SK-N-SH (cell line): Measurements from ENCODE around the gene SLFNL1. TPM values are rescaled to one million over a fixed set of nuclear protein-coding genes. Genes with fewer than 3 reads are reported as not detected.

ENCODE experiments used
- CTCF ChIA-PET: fragments of 300-600, 350-600 bp; formaldehyde crosslinking; extraction: SDS; loops from one replicate; lab custom pipeline; 2021; lab: Yijun Ruan, JAX
- POLR2A ChIA-PET: fragments of 350-600 bp; sonication (Branson Sonifier 250); formaldehyde crosslinking; extraction: SDS; loops from one replicate; lab custom pipeline; 2020; ENCODE audit warnings: antibody characterized with exemption, inconsistent platforms; lab: Yijun Ruan, JAX
- DNase-seq: peaks from one replicate; pipeline ENCODE4 v3.0.0; 2012
- H2AFZ ChIP-seq: fragments of 200-600 bp; sonication (generic); 2 replicates; pipeline ENCODE4 v1.8.1; 2016; ENCODE audit warnings: antibody characterized with exemption, mild to moderate bottlenecking, low read depth
- H3F3A ChIP-seq: fragments of 200-600 bp; sonication (generic); replicated peaks from 2 replicates; pipeline ENCODE3; 2016; ENCODE audit warnings: antibody characterized with exemption, mild to moderate bottlenecking; ENCODE audit not compliant: insufficient read depth
- H3K27ac ChIP-seq, 2 experiments: fragments of 200-500 bp in 1 of 2; fragments of 200-600 bp in 1 of 2; sonication (Bioruptor generic) in 1 of 2; sonication (generic), shearing (Covaris generic) in 1 of 2; 2 replicates each; pipeline versions ENCODE4 v1.5.1 to v1.6.1; 2014 to 2016; ENCODE audit warnings: low read depth in 2 of 2, inconsistent platforms in 1 of 2, low read length in 1 of 2, mild to moderate bottlenecking in 1 of 2, mixed read lengths in 1 of 2
- H3K27me3 ChIP-seq: fragments of 200-600 bp; sonication (generic), shearing (Covaris generic); 2 replicates; pipeline ENCODE4 v1.6.1; 2016; ENCODE audit warnings: mixed run types; ENCODE audit not compliant: insufficient read depth
- H3K36me3 ChIP-seq, 2 experiments: fragments of 200-500 bp in 1 of 2; fragments of 200-600 bp in 1 of 2; sonication (Bioruptor generic) in 1 of 2; sonication (generic) in 1 of 2; replicated peaks in 1 of 2; 2 replicates each; pipeline versions ENCODE3 to v1.5.1; 2014 to 2016; ENCODE audit warnings: low read length in 1 of 2, mild to moderate bottlenecking in 1 of 2; ENCODE audit not compliant: insufficient read depth in 2 of 2, control insufficient read depth in 1 of 2
- H3K4me1 ChIP-seq, 2 experiments: fragments of 200-500 bp in 1 of 2; fragments of 200-600 bp in 1 of 2; sonication (Bioruptor generic) in 1 of 2; sonication (generic), shearing (Covaris generic) in 1 of 2; 2 replicates each; pipeline versions ENCODE4 v1.5.1 to v1.6.1; 2014 to 2016; ENCODE audit warnings: low read depth in 1 of 2, low read length in 1 of 2, mixed run types in 1 of 2; ENCODE audit not compliant: insufficient read depth in 2 of 2, control insufficient read depth in 1 of 2
- H3K4me2 ChIP-seq: fragments of 200-600 bp; sonication (generic), shearing (Covaris generic); 2 replicates; pipeline ENCODE4 v1.6.1; 2017; ENCODE audit warnings: mixed run types
- H3K4me3 ChIP-seq, 2 experiments: fragments of 200-500 bp in 1 of 2; fragments of 200-600 bp in 1 of 2; sonication (Bioruptor generic) in 1 of 2; sonication (generic), shearing (Covaris generic) in 1 of 2; 2 replicates each; pipeline versions ENCODE4 v1.5.1 to v1.8.1; 2014 to 2016; ENCODE audit warnings: low read depth in 2 of 2, inconsistent platforms in 1 of 2, low read length in 1 of 2, mild to moderate bottlenecking in 1 of 2, mixed read lengths in 1 of 2, moderate library complexity in 1 of 2
- H3K79me2 ChIP-seq: fragments of 200-600 bp; sonication (generic); 2 replicates; pipeline ENCODE4 v1.8.1; 2017; ENCODE audit warnings: mild to moderate bottlenecking; ENCODE audit not compliant: insufficient read depth
- H3K9ac ChIP-seq: fragments of 200-600 bp; sonication (generic); 2 replicates; pipeline ENCODE4 v1.6.1; 2017; ENCODE audit warnings: mixed run types
- H3K9me2 ChIP-seq: fragments of 200-600 bp; sonication (generic); 2 replicates; pipeline ENCODE4 v1.6.1; 2017; ENCODE audit warnings: mixed run types
- H3K9me3 ChIP-seq: fragments of 200-600 bp; sonication (generic); 2 replicates; pipeline ENCODE4 v1.6.1; 2017; ENCODE audit warnings: mixed run types, mild to moderate bottlenecking, moderate library complexity
- H4K20me1 ChIP-seq: fragments of 200-600 bp; sonication (generic); 2 replicates; pipeline ENCODE4 v1.6.1; 2017; ENCODE audit warnings: mild to moderate bottlenecking, mixed run types; ENCODE audit not compliant: insufficient read depth
- CHD2 ChIP-seq: fragments of 150-350 bp; IDR thresholded peaks from 2 replicates; pipeline ENCODE4 v1.6.1; 2018; ENCODE audit warnings: low read length; ENCODE audit not compliant: partially characterized antibody
- CTCF ChIP-seq: fragments of 200-600 bp; sonication (generic); IDR thresholded peaks from 2 replicates; pipeline ENCODE4 v1.6.1; 2017; ENCODE audit warnings: antibody characterized with exemption, mild to moderate bottlenecking, moderate library complexity
- ELF1 ChIP-seq: IDR thresholded peaks from 2 replicates; pipeline ENCODE4 v1.4.0; 2012
- FOSL2 ChIP-seq: IDR thresholded peaks from 2 replicates; pipeline ENCODE4 v1.4.0; 2012; ENCODE audit warnings: low read depth, mild to moderate bottlenecking, moderate library complexity, borderline replicate concordance
- IRF3 ChIP-seq: fragments of 150-350 bp; IDR thresholded peaks from 2 replicates; pipeline ENCODE4 v1.6.1; 2016; ENCODE audit warnings: mild to moderate bottlenecking, low read depth, low read length
- JUND ChIP-seq: IDR thresholded peaks from 2 replicates; pipeline ENCODE4 v1.4.0; 2012
- MAX ChIP-seq: IDR thresholded peaks from 2 replicates; pipeline ENCODE4 v1.4.0; 2012; ENCODE audit warnings: low read depth
- MEF2A ChIP-seq: IDR thresholded peaks from 2 replicates; pipeline ENCODE4 v1.4.0; 2012; ENCODE audit warnings: low read depth, borderline replicate concordance
- MXI1 ChIP-seq: IDR thresholded peaks from 2 replicates; pipeline ENCODE4 v1.6.1; 2012; ENCODE audit warnings: mild to moderate bottlenecking, low read depth, low read length, improper control_type of control experiment
- NFIC ChIP-seq: IDR thresholded peaks from 2 replicates; pipeline ENCODE4 v1.4.0; 2012; ENCODE audit warnings: borderline replicate concordance
- PBX3 ChIP-seq: IDR thresholded peaks from 2 replicates; pipeline ENCODE4; 2012
- RFX5 ChIP-seq: IDR thresholded peaks from 2 replicates; pipeline ENCODE4 v1.6.1; 2012; ENCODE audit warnings: mild to moderate bottlenecking, improper control_type of control experiment, low read length
- TCF12 ChIP-seq: IDR thresholded peaks from 2 replicates; pipeline ENCODE4 v1.4.0; 2012
- TEAD4 ChIP-seq: IDR thresholded peaks from 2 replicates; pipeline ENCODE4 v1.4.0; 2012; ENCODE audit warnings: mild to moderate bottlenecking, borderline replicate concordance; ENCODE audit not compliant: insufficient read depth
- USF1 ChIP-seq: IDR thresholded peaks from 2 replicates; pipeline ENCODE4 v1.4.0; 2012; ENCODE audit warnings: low read depth, borderline replicate concordance
- ZBTB33 ChIP-seq: IDR thresholded peaks from 2 replicates; pipeline ENCODE4 v1.4.0; 2012; ENCODE audit warnings: low read depth, borderline replicate concordance
- WGBS: methylation state at CpG from one replicate; pipeline ENCODE4 v1.1.6; 2017; ENCODE audit warnings: low lambda C conversion rate; 5-methylcytosine and 5-hydroxymethylcytosine counted together
- polyA plus RNA-seq, 3 experiments: library from polyadenylated mRNA; depleted of rRNA; stranded (reverse); fragments of >200 nt; gene quantifications; 2 replicates each; pipeline ENCODE4 v1.2.3, GENCODE V29; 2012

The SLFNL1 gene
- polyA plus RNA-seq, 1 of the 3 experiments (the other 2 are of a cell fraction) = 0.26 TPM

- TF ChIP-seq USF1 (no peak), JUND (no peak), CHD2 (no peak), RFX5 (no peak)
- TF ChIP-seq, all 33 proteins: peak for 0
Observed at GRCh38 chr1:41046347-41046775, 24.8 kb upstream of the SLFNL1 start (continued).

- Histone ChIP-seq H3K27ac (peak overlapping the region; percentile 59 to 74), H3K79me2 (no peaks in the 10 kb centered on the region), H3K4me1 (peaks cover 9 to 23% of the 10 kb centered on the region in 2 experiments), H3K36me3 (peaks cover 13 to 22% of the 10 kb centered on the region in 2 experiments), H3K4me3 (no peak overlapping the region), H4K20me1 (no peaks in the 10 kb centered on the region), H3K9ac (no peak overlapping the region), H2AFZ (no peak overlapping the region), H3K27me3 (no peaks in the 10 kb centered on the region), H3K9me3 (no peaks in the 10 kb centered on the region), H3K9me2 (no peaks in the 10 kb centered on the region), H3F3A (peaks cover 4% of the 10 kb centered on the region), H3K4me2 (peak overlapping the region; percentile 52)
- TF ChIP-seq FOSL2 (peak; percentile 6; the same call in 1 of the 2 replicates), USF1 (peak; percentile 76; the same call in 1 of the 2 replicates), MAX (peak; percentile 89), NFIC (peak; percentile 34; the same call in 1 of the 2 replicates), MEF2A (no peak), TCF12 (peak; percentile 29; the same call in 1 of the 2 replicates)
- ChIA-PET CTCF (interaction anchor here (1.5 kb wide), 1 partner anchor 14 kb away, joined by 3 read pairs; no protein-coding TSS in a partner anchor), POLR2A (no interaction called here)
- DNase-seq = no peak
- 28% methylated on average over 5 of the region's 5 CpGs for WGBS
Observed at GRCh38 chr1:41045740-41046139, 24.2 kb upstream of the SLFNL1 start.

GRCh38 chr1:41044187-41044586, 22.7 kb upstream of the SLFNL1 start:
- H3K27ac ChIP-seq = peak overlapping the region; percentile 59 to 74
- H3F3A ChIP-seq = peaks cover 4% of the 10 kb centered on the region
- no peaks in the 10 kb centered on the region for H3K9me3 ChIP-seq
- H3K79me2 ChIP-seq = no peaks in the 10 kb centered on the region
- H3K4me2 ChIP-seq = peak overlapping the region; percentile 52
- TF ChIP-seq CTCF (no peak), MXI1 (no peak), ZBTB33 (no peak), PBX3 (no peak), TEAD4 (no peak), JUND (no peak), IRF3 (no peak), ELF1 (no peak)
- H4K20me1 ChIP-seq = no peaks in the 10 kb centered on the region
- H3K27me3 ChIP-seq = no peaks in the 10 kb centered on the region
- POLR2A ChIA-PET = no interaction called here
- no peaks in the 10 kb centered on the region for H3K9me2 ChIP-seq
- CTCF ChIA-PET = interaction anchor here (0.9 to 1.3 kb wide), 2 partner anchors 9 to 80 kb away, joined by 3 read pairs; no protein-coding TSS in a partner anchor
- peaks cover 9 to 23% of the 10 kb centered on the region in 2 experiments for H3K4me1 ChIP-seq
- H2AFZ ChIP-seq = no peak overlapping the region
- H3K9ac ChIP-seq = no peak overlapping the region
- WGBS = 48% methylated on average over 2 of the region's 2 CpGs
- H3K4me3 ChIP-seq = no peak overlapping the region
- peaks cover 20 to 27% of the 10 kb centered on the region in 2 experiments for H3K36me3 ChIP-seq
- DNase-seq = no peak
